Panc1 (cell line): ENCODE results near the gene FER1L5. TPM values are rescaled to one million over a fixed set of nuclear protein-coding genes. Genes with fewer than 3 reads are reported as not detected.
A peak's percentile ranks its signal among the peaks of the same experiment; 100 is the strongest.

ENCODE experiments used
- ATAC-seq: fragments of 200-7000 bp; cut with Tn5 transposase; 2 replicates; pipeline ENCODE4 v1.9.1; 2020; ENCODE audit warnings: mild to moderate bottlenecking, moderate library complexity
- BruUV-seq: library from RNA; stranded (reverse); fragments of 400-500 nt; replicated peaks from 2 replicates; lab custom pipeline; 2021; lab: Mats Ljungman, UMichigan
- CTCF ChIA-PET: fragments of 300-600 bp; sonication (Branson Sonifier 250); formaldehyde crosslinking; loops from one replicate; lab custom pipeline; 2022; ENCODE audit warnings: antibody characterized with exemption; lab: Charles Lee
- POLR2A ChIA-PET: fragments of 300-600 bp; sonication (Branson Sonifier 250); formaldehyde crosslinking; loops from one replicate; lab custom pipeline; 2022; ENCODE audit warnings: antibody characterized with exemption; lab: Charles Lee
- DNase-seq: peaks from one replicate; pipeline ENCODE4 v3.0.0-alpha.2; 2010; ENCODE audit warnings: low read depth, low spot score
- H3K27ac ChIP-seq: 2 replicates; pipeline ENCODE4 v1.5.1; 2011; ENCODE audit warnings: mild to moderate bottlenecking, low read length, inconsistent platforms
- H3K27me3 ChIP-seq: fragments of 200-500 bp; sonication (Bioruptor generic); 2 replicates; pipeline ENCODE4 v1.6.0; 2014; ENCODE audit warnings: low read length, inconsistent platforms; ENCODE audit not compliant: control insufficient read depth, insufficient read depth
- H3K36me3 ChIP-seq: fragments of 200-500 bp; sonication (Bioruptor generic); 2 replicates; pipeline ENCODE4 v1.5.1; 2014; ENCODE audit warnings: inconsistent platforms, mild to moderate bottlenecking, low read length, moderate library complexity; ENCODE audit not compliant: control insufficient read depth, insufficient read depth
- H3K4me1 ChIP-seq: 2 replicates; pipeline ENCODE4 v1.5.1; 2011; ENCODE audit warnings: inconsistent platforms, mild to moderate bottlenecking, low read length, moderate library complexity; ENCODE audit not compliant: control insufficient read depth, insufficient read depth
- H3K4me3 ChIP-seq, 2 experiments: 2 replicates each; pipeline ENCODE4 v1.5.1; 2011 to 2012; ENCODE audit warnings: low read depth in 2 of 2, low read length in 2 of 2, mild to moderate bottlenecking in 2 of 2, inconsistent platforms in 1 of 2, moderate library complexity in 1 of 2
- H3K9me3 ChIP-seq: fragments of 200-500 bp; sonication (Bioruptor generic); 2 replicates; pipeline ENCODE4 v1.5.1; 2014; ENCODE audit warnings: low read depth, mild to moderate bottlenecking, inconsistent platforms, low read length, moderate library complexity; ENCODE audit not compliant: control insufficient read depth, insufficient read depth
- CTCF ChIP-seq: fragments of 450-650 bp; IDR thresholded peaks from 2 replicates; pipeline ENCODE4 v1.5.1; 2017; ENCODE audit warnings: mild to moderate bottlenecking
- POLR2AphosphoS5 ChIP-seq: IDR thresholded peaks from 2 replicates; pipeline ENCODE4 v1.6.1; 2012; ENCODE audit warnings: mild to moderate bottlenecking, low read depth, low read length, moderate library complexity
- SIN3A ChIP-seq: IDR thresholded peaks from 2 replicates; pipeline ENCODE4 v1.6.1; 2012; ENCODE audit warnings: low read depth, mild to moderate bottlenecking, low read length, moderate library complexity, borderline replicate concordance; ENCODE audit not compliant: insufficient read depth
- TCF7L2 ChIP-seq: IDR thresholded peaks from 2 replicates; pipeline ENCODE4 v1.6.1; 2011; ENCODE audit warnings: mild to moderate bottlenecking, low read depth, low read length, inconsistent platforms
- in situ Hi-C: cut with HindIII; loops from 2 replicates; pipeline ENCODE4 v1.10.0; 2016; ENCODE audit warnings: low sequenced_read_pairs, low pct_unique_long_range_greater_than_20kb
- intact Hi-C: fragments of 100-400 bp; cut with micrococcal nuclease; formaldehyde crosslinking; loops from one replicate; pipeline ENCODE4 v1.10.0; 2022; ENCODE audit not compliant: unreplicated experiment
- total RNA-seq: library from RNA; stranded (reverse); gene quantifications from one replicate; pipeline ENCODE4 v1.2.1, GENCODE V29; 2021; ENCODE audit not compliant: unreplicated experiment
- TF ChIP-seq, protein P1 (sequence below), 2 experiments: IDR thresholded peaks; 2 replicates each; pipeline ENCODE4 v1.6.1; 2011 to 2012; ENCODE audit warnings: low read depth in 2 of 2, control low read depth in 1 of 2, low read length in 1 of 2, mild to moderate bottlenecking in 1 of 2, moderate library complexity in 1 of 2; ENCODE audit not compliant: insufficient read depth in 1 of 2

Gene FER1L5
- total RNA-seq, 1 experiment from 2014 or later, result not detected

- Histone ChIP-seq H3K4me3 (no peak overlapping the region), H3K27ac (no peak overlapping the region), H3K36me3 (peaks cover 17% of the 10 kb centered on the region), H3K4me1 (no peaks in the 10 kb centered on the region), H3K9me3 (no peaks in the 10 kb centered on the region), H3K27me3 (no peaks in the 10 kb centered on the region)
- ChIA-PET POLR2A (no interaction called here), CTCF (no interaction called here)
- intact Hi-C loops (no loop called here), in situ Hi-C loops (no loop called here)
- no peak for DNase-seq
- ATAC-seq, result no peak
- no TSS peak for BruUV-seq
- TF ChIP-seq TCF7L2, result no peak
- no peak for TF ChIP-seq SIN3A
- TF ChIP-seq CTCF, result no peak
- no peak for TF ChIP-seq POLR2AphosphoS5
- TF ChIP-seq, protein P1, sequence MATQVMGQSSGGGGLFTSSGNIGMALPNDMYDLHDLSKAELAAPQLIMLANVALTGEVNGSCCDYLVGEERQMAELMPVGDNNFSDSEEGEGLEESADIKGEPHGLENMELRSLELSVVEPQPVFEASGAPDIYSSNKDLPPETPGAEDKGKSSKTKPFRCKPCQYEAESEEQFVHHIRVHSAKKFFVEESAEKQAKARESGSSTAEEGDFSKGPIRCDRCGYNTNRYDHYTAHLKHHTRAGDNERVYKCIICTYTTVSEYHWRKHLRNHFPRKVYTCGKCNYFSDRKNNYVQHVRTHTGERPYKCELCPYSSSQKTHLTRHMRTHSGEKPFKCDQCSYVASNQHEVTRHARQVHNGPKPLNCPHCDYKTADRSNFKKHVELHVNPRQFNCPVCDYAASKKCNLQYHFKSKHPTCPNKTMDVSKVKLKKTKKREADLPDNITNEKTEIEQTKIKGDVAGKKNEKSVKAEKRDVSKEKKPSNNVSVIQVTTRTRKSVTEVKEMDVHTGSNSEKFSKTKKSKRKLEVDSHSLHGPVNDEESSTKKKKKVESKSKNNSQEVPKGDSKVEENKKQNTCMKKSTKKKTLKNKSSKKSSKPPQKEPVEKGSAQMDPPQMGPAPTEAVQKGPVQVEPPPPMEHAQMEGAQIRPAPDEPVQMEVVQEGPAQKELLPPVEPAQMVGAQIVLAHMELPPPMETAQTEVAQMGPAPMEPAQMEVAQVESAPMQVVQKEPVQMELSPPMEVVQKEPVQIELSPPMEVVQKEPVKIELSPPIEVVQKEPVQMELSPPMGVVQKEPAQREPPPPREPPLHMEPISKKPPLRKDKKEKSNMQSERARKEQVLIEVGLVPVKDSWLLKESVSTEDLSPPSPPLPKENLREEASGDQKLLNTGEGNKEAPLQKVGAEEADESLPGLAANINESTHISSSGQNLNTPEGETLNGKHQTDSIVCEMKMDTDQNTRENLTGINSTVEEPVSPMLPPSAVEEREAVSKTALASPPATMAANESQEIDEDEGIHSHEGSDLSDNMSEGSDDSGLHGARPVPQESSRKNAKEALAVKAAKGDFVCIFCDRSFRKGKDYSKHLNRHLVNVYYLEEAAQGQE (IDR thresholded peaks at IDR 0.05; ENCODE audit: insufficient read depth in 1 of 2, low read depth in 2 of 2, low read length in 1 of 2), result no peak
These were observed 25.6 kb upstream of the FER1L5 start for GRCh38 chr2:96617012-96617411.

DNA sequence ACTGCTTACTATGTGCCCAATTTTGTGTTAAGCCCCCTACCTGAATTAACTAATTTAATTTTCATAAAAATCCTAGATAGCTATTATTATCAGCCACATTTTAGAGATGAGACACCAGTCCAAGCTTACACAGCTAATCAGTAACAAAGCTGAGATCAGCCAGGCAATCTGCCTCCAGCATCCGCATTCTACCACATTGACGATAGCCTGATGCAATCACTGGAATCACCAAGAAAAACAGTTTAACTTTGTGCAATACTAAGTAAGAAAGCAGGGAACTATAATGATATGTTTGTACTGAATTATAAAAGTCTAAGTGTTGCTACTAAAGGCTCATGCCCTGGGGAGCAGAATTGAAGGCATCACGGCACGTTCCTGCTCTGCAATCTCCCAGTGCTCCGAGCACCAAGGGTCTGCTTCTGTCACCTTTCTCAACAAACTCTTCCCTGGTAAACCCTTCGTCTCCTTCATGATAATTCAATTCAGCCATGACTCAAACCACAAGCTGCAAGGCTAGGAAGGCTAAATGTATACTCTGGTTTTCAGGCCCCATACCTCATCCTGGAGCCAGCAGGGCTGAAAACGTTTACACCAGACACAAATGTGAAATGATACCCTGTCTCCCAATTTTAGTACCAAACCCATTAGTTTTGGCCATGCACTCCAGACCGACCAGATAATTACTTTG, 23.8 kb upstream of the FER1L5 start:
- in situ Hi-C loops (no loop called here), intact Hi-C loops (no loop called here)
- ATAC-seq (no peak), DNase-seq (no peak)
- BruUV-seq, result no TSS peak
- Histone ChIP-seq H3K36me3 (peaks cover 9% of the 10 kb centered on the region), H3K27me3 (no peaks in the 10 kb centered on the region), H3K4me3 (no peak overlapping the region), H3K27ac (no peak overlapping the region), H3K4me1 (no peaks in the 10 kb centered on the region), H3K9me3 (no peaks in the 10 kb centered on the region)
- CTCF ChIA-PET, result no interaction called here
- TF ChIP-seq POLR2AphosphoS5, result no peak
- no peak for TF ChIP-seq SIN3A
- POLR2A ChIA-PET, result interaction anchor here (0.6 kb wide), 1 partner anchor 132 kb away, joined by 8 read pairs; no protein-coding TSS in a partner anchor

GRCh38 chr2:96622544-96622943, 20.0 kb upstream of the FER1L5 start:
- ChIA-PET CTCF (no interaction called here), POLR2A (no interaction called here)
- DNase-seq (no peak), ATAC-seq (peak; percentile 30; the same call in 1 of the 2 replicates)
- no peak overlapping the region for H3K27ac ChIP-seq
- H3K4me1 ChIP-seq, result no peaks in the 10 kb centered on the region
- no peak overlapping the region for H3K4me3 ChIP-seq
- no TSS peak for BruUV-seq
- TF ChIP-seq, protein P1 (IDR thresholded peaks at IDR 0.05; ENCODE audit: insufficient read depth in 1 of 2, low read depth in 2 of 2, low read length in 1 of 2), result no peak
- TF ChIP-seq POLR2AphosphoS5, result no peak
- no peak for TF ChIP-seq TCF7L2
- no peak for TF ChIP-seq SIN3A
- no peak for TF ChIP-seq CTCF
- intact Hi-C loops (no loop called here), in situ Hi-C loops (no loop called here)
- no peaks in the 10 kb centered on the region for H3K9me3 ChIP-seq
- H3K36me3 ChIP-seq, result peaks cover 22% of the 10 kb centered on the region
- no peaks in the 10 kb centered on the region for H3K27me3 ChIP-seq
